ENCODE measurements around the gene RIGI. TPM values are rescaled to one million over a fixed set of nuclear protein-coding genes. Genes with fewer than 3 reads are reported as not detected.
"Not testable (repeated sequence)": the region's sequence is repeated elsewhere in the genome, so short reads cannot be mapped to it uniquely, and the experiment has no call there.

RIGI gene
- total RNA-seq, 3 donors from 2014 or later = 13.4 to 20.9 (median 14.2) TPM

GRCh38 chr9:32550150-32550561, 24.2 kb upstream of the RIGI start:
- no peaks in the 10 kb centered on the region for H3K9me3 ChIP-seq
- H3K4me3 ChIP-seq = peak overlapping the region; percentile 67
- intact Hi-C loops (cut with DNase I, micrococcal nuclease) = no loop called here
- DNase-seq (no peak), ATAC-seq (no peak)
- peaks cover 15% of the 10 kb centered on the region for H3K4me1 ChIP-seq (ENCODE audit: low read depth)
- H3K36me3 ChIP-seq (ENCODE audit: low read depth) = no peaks in the 10 kb centered on the region
- no peak for TF ChIP-seq CTCF (IDR thresholded peaks at IDR 0.05)

DNA sequence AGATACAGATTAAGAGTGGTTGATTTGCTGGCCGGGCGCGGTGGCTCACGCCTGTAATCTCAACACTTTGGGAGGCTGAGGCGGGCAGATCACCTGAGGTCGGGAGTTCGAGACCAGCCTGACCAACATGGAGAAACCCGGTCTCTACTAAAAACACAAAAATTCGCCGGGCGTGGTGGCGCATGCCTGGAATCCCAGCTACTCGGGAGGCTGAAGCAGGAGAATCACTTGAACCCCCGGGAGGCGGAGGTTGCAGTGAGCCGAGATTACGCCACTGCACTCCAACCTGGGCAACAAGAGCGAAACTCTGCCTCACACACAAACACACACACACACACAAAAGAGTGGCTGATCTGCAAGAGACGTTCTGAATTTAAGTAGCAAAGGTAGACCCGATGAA, 22.2 kb upstream of the RIGI start:
- H3K4me3 ChIP-seq; H3K9me3 ChIP-seq; DNase-seq; intact Hi-C loops (cut with DNase I, micrococcal nuclease); ATAC-seq; H3K36me3 ChIP-seq (ENCODE audit: low read depth): not testable (repeated sequence)
- peaks cover 14% of the 10 kb centered on the region for H3K4me1 ChIP-seq (ENCODE audit: low read depth)

GRCh38 chr9:32545884-32546283, 19.9 kb upstream of the RIGI start:
- no peak for ATAC-seq
- intact Hi-C loops (cut with DNase I, micrococcal nuclease) = no loop called here
- Histone ChIP-seq H3K36me3 (ENCODE audit: low read depth) (no peaks in the 10 kb centered on the region), H3K9me3 (no peaks in the 10 kb centered on the region), H3K4me1 (ENCODE audit: low read depth) (peaks cover 8% of the 10 kb centered on the region), H3K4me3 (no peak overlapping the region)
- TF ChIP-seq CTCF (IDR thresholded peaks at IDR 0.05) = no peak
- DNase-seq = no peak

- ATAC-seq (no peak), DNase-seq (no peak)
- TF ChIP-seq CTCF (IDR thresholded peaks at IDR 0.05) = no peak
- H3K4me1 ChIP-seq (ENCODE audit: low read depth) = no peaks in the 10 kb centered on the region
- H3K9me3 ChIP-seq = no peaks in the 10 kb centered on the region
- no peaks in the 10 kb centered on the region for H3K36me3 ChIP-seq (ENCODE audit: low read depth)
- H3K4me3 ChIP-seq = no peak overlapping the region
- intact Hi-C loops (cut with DNase I, micrococcal nuclease) = no loop called here
Measured at GRCh38 chr9:32543047-32543446, 17.1 kb upstream of the RIGI start.

DNA sequence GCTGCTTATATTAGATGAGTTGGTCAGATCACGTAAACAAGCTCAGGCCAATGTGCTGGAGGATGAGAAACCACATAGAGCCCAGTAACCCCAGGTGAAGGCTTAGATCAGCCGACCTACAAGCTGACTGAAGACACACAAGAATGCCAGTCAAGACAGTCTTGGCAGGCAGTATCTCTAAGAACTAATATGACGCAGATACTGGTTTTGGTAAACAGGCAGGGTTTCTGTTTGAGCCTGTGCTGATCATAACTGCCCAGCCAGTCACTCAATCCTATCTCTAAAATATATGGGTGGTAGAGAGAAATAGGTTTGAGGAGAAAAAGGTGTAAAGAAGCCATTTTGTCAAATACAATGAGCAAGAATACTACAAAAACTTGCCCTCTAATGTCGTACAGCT, 7.8 kb upstream of the RIGI start:
- H3K4me1 ChIP-seq (ENCODE audit: low read depth) = no peaks in the 10 kb centered on the region
- no peaks in the 10 kb centered on the region for H3K9me3 ChIP-seq
- no peak for TF ChIP-seq CTCF (IDR thresholded peaks at IDR 0.05)
- no peaks in the 10 kb centered on the region for H3K36me3 ChIP-seq (ENCODE audit: low read depth)
- DNase-seq (no peak), ATAC-seq (no peak)
- H3K4me3 ChIP-seq = no peak overlapping the region
- intact Hi-C loops (cut with DNase I, micrococcal nuclease) = no loop called here

GRCh38 chr9:32533336-32533735, 7.3 kb upstream of the RIGI start:
- Histone ChIP-seq H3K4me3 (no peak overlapping the region), H3K9me3 (no peaks in the 10 kb centered on the region), H3K36me3 (ENCODE audit: low read depth) (no peaks in the 10 kb centered on the region), H3K4me1 (ENCODE audit: low read depth) (no peaks in the 10 kb centered on the region)
- no peak for TF ChIP-seq CTCF (IDR thresholded peaks at IDR 0.05)
- ATAC-seq (no peak), DNase-seq (no peak)
- intact Hi-C loops (cut with DNase I, micrococcal nuclease) = no loop called here
